Measurements from ENCODE around the gene STAB1. TPM values are rescaled to one million over a fixed set of nuclear protein-coding genes. Genes with fewer than 3 reads are reported as not detected.
A peak's percentile ranks its signal among the peaks of the same experiment; 100 is the strongest.

The STAB1 gene
- total RNA-seq, 1 experiment from 2014 or later, result not detected

DNA sequence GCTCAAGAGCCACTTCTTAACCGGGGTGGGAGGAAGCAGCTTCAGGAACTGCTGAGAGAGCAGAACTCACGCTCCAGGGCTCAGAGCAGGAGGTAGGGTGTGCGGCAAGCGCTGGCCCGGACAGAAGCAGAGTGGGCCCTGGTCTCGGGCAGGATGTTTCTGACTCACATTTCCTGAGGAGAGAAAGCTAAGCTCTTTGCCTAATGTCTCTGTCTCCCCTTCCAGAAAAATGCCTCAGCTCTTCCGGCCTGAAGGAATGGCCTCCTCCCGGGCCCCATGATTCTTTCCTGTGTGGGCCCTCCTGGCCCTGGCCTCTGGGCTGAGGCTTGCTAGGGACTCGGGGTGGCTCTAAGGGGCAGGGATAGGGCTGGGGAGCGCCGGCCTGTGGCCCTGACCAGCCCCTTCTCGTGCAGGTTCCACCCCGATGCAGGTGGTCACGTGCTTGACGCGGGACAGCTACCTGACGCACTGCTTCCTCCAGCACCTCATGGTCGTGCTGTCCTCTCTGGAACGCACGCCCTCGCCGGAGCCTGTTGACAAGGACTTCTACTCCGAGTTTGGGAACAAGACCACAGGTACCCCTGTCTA, 4.1 kb upstream of the STAB1 start:
- H3K36me3 ChIP-seq, result no peaks in the 10 kb centered on the region; the same call in none of the 2 replicates
- no peak overlapping the region for H3K4me3 ChIP-seq
- H3K27me3 ChIP-seq, result no peaks in the 10 kb centered on the region
- no peak for DNase-seq
- no peaks in the 10 kb centered on the region for H3K9me3 ChIP-seq

DNA sequence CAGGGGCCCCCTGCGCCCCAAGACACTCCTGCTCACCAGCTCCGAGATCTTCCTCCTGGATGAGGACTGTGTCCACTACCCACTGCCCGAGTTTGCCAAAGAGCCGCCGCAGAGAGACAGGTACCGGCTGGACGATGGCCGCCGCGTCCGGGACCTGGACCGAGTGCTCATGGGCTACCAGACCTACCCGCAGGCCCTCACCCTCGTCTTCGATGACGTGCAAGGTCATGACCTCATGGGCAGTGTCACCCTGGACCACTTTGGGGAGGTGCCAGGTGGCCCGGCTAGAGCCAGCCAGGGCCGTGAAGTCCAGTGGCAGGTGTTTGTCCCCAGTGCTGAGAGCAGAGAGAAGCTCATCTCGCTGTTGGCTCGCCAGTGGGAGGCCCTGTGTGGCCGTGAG, 3.1 kb upstream of the STAB1 start:
- no peaks in the 10 kb centered on the region; the same call in none of the 2 replicates for H3K36me3 ChIP-seq
- H3K27me3 ChIP-seq, result no peaks in the 10 kb centered on the region
- no peak overlapping the region for H3K4me3 ChIP-seq
- no peak for DNase-seq
- no peaks in the 10 kb centered on the region for H3K9me3 ChIP-seq

DNA sequence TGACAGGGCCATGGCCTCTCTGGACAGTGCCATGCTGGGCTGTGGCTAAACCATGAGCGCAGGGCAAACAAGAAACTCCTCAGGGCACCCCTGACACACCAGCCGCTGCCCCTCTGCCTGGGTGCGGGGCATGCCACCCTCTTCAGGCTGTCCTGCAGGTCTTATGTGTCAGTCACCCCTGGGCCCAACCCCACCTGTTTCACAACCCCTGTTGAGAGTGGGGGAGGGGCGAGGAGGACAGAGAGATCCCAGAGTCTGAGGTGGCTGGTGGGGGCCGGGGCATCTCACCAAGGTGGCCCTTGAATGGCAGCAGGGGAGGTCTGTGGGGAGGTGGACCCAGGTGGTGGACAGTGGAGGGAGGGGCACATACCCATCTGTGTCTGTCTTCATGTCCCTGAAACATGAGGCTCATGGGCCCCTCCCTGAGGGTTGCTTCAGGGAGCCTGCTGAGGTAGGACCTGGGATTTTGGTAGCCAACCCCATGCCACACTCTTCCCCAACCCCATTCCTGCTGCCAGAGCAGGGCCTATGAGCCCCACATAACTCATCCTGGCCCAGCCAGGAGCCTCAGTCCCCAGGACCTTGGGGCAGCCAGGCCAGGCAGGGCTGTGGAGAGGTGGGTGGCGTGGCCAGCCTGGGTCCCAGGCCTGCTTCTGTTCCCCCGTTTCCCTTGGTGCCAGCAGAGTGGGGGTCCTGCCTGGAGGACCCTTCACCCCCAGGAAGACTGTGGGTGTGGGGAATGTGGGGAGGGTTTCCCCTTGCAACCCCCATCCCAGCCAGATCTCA, 1.7 kb upstream of the STAB1 start:
- H3K4me3 ChIP-seq, result no peak overlapping the region
- no peak for DNase-seq
- no peaks in the 10 kb centered on the region for H3K9me3 ChIP-seq
- H3K27me3 ChIP-seq, result no peaks in the 10 kb centered on the region
- H3K36me3 ChIP-seq, result no peaks in the 10 kb centered on the region; the same call in 1 of the 2 replicates

DNA sequence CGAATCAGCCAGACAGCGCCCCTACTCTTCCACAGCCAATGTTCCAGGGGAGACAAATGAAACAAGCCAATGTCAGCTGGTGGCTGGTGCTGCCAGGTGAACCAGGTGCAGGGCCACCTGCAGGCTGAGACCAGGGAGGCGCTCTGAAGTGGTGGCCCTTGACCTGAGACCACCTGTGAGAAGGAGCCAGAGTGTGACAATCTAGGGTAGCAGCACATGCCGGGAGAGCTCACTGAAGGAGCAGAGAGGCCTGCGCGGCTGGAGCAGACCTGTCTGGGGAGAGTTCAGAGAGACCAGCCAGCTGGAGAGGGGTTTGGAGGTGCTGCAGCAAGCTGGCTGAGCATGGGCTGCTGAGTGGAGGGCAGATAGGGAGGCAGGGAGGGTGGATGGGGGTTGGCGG, 693 bp upstream of the STAB1 start:
- H3K36me3 ChIP-seq, result no peaks in the 10 kb centered on the region; the same call in 1 of the 2 replicates
- no peak for DNase-seq
- H3K9me3 ChIP-seq, result no peaks in the 10 kb centered on the region
- no peak overlapping the region for H3K4me3 ChIP-seq
- H3K27me3 ChIP-seq, result no peaks in the 10 kb centered on the region

DNA sequence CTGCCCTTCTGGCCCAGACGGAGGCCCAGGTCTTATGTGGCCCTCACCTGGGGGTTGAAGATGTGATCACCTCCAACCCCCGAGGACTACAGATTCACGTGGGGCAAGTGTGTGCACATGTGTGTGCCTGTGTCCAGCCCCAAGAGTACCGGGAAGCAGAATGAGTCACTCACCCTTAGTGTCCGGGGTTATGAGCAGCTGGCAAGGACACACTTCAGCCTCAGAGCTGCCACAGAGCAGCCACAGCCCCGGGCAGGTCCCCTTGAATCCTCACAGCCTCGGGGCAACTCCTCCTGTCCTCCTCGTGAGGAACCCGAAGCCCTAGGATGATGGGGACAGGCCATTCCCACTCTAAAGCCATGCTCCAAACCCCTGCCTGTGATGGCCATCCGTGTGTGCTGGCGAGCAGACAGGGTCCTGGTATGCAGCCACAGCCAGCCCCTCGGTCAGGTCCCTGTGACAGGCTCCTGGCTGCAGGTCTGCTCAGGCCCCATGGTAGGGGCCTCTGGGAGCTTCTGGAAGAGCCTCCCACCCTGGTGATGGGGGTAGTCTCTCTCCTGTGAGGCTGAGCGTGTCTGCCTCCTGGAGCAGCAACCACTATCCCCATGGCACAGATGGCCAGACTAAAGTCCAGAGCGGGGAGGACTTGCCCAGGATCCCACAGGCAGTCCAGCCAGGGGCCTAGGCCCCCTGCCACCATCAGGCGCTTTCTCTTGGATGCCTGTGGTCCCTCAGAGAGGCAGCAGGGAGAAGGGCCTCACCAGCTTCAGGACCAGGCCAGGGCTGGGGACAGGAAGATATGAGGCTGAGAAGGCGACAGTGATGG, 852 bp downstream of the STAB1 start:
- Histone ChIP-seq H3K4me3 (no peak overlapping the region), H3K36me3 (no peaks in the 10 kb centered on the region; the same call in 1 of the 2 replicates), H3K27me3 (no peaks in the 10 kb centered on the region), H3K9me3 (no peaks in the 10 kb centered on the region)
- DNase-seq, result peak; percentile 58

DNA sequence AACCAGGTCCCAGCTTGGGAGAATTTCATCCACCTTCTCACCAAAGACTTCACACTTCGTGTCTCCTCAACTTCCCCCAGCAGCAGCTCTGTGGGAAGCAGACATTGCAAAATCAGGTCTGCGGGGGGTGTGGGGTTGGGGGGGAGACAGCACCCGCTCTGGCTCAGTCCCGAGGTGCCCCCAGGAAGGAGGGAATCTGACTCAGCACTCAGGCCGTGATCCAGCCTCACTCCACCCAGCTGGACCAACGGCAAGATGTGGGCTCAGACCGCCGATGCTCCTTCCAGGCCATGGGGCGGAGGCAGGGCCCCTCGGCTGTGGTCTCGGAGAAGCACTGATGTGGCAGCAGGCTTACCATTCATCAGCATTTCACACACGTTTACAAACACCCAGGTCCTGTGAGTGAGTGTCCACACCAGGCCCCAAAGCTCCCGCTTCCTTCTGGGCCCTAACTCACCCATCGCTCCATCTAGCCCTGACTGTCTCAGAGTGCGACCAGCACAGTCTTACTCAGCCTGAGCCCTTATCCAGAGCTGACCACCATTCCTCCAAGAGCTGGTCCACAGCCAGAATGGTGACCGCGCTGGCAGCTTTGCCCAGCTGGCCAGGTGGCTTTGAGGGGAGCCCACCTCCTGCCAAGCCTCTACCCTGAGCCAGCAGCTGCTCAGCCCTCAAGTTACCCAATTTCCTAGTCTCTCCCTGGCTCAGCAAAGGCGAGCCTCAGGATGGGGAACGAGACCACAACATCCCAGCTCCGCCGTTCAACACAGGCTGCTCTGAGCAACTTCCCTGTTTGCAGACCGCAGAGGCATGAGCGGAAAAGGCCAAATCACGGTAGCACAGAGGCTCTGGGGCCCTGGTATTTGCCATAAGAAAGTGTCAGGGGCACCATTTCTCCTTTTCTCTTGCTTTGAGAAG, 3.3 kb downstream of the STAB1 start:
- Histone ChIP-seq H3K9me3 (no peaks in the 10 kb centered on the region), H3K4me3 (no peak overlapping the region), H3K27me3 (no peaks in the 10 kb centered on the region), H3K36me3 (no peaks in the 10 kb centered on the region)
- DNase-seq, result peak; percentile 68

DNA sequence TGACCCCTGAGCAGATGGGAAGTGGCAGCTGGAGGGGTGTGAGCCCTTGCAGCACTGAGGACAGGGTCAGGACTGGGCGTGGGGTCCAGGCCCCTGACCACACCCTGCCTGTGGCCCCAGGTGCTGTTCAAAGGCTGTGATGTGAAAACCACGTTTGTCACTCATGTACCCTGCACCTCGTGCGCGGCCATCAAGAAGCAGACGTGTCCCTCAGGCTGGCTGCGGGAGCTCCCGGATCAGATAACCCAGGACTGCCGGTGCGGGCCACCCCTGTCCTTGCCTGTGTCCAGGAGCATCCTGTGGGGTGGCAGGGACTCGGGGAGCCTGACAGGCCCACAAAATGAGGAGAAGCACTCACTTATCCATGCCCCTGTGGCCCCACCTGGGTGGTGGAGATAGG, 5.9 kb downstream of the STAB1 start:
- Histone ChIP-seq H3K27me3 (no peaks in the 10 kb centered on the region), H3K4me3 (no peak overlapping the region), H3K9me3 (no peaks in the 10 kb centered on the region), H3K36me3 (no peaks in the 10 kb centered on the region)
- DNase-seq, result no peak

DNA sequence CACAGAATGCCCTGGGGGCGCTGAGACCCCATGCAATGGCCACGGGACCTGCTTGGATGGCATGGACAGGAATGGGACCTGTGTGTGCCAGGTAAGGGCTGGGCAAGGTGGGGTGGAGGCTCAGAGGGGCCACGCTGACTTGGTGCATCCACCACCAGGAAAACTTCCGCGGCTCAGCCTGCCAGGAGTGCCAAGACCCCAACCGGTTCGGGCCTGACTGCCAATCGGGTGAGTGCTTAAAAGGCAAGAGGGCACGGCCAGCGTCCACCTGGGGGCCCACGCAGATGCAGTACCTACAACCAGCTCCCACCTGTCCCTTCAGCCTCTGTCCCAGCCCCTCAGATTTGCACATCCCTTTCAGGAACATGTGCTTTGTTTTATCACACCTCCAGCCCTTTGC, 6.9 kb downstream of the STAB1 start:
- Histone ChIP-seq H3K4me3 (no peak overlapping the region), H3K36me3 (no peaks in the 10 kb centered on the region), H3K27me3 (no peaks in the 10 kb centered on the region), H3K9me3 (no peaks in the 10 kb centered on the region)
- DNase-seq, result no peak

DNA sequence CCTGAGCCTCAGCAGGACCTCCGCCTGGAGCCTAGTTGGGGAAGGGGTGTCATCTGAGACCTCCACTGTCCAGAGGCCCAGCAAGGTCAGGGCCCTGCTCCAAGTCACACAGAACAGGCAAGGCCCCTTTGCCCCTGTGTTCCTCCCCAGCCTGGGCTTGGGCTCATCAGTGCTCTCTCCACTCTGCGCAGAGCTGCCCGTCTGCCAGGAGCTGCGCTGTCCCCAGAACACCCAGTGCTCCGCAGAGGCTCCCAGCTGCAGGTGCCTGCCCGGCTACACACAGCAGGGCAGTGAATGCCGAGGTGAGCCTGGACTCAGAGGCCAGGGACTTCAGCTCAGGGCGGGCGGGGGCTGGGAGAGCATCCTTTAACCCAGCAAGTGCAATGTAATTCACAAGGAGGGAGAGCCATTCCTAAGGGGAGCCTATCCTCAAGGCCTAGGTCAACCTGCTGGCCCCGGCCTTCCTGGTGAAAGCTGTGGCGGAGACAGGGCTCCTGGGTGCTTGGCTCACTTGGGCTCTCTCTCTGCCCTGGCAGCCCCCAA, 7.7 kb downstream of the STAB1 start:
- H3K4me3 ChIP-seq, result no peak overlapping the region
- no peaks in the 10 kb centered on the region for H3K9me3 ChIP-seq
- no peaks in the 10 kb centered on the region for H3K27me3 ChIP-seq
- no peaks in the 10 kb centered on the region for H3K36me3 ChIP-seq
- DNase-seq, result no peak

DNA sequence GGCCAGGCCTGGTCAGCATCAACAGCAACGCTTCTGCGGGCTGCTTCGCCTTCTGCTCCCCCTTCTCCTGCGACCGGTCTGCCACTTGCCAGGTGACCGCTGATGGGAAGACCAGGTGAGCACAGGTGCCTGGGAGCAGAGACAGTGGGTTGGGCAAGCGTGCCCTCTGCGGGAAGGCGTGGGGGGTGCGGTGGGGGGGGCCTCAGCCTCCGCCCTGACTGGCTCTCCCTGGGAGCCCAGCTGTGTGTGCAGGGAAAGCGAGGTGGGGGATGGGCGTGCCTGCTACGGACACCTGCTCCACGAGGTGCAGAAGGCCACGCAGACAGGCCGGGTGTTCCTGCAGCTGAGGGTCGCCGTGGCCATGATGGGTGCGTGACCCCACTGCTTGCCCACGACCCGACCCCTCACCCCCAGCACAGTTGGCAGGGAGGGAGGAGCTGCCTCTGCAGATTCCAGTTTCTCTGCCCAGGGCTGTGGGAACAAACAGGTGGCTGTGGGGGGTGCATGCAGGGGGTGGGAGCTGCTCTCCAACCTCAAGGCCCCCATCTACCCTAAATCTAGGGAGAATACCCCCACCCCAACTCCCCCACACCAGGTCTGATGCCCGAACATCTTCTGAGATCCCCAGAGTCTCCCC, 8.8 kb downstream of the STAB1 start:
- Histone ChIP-seq H3K36me3 (no peaks in the 10 kb centered on the region), H3K4me3 (no peak overlapping the region), H3K27me3 (no peaks in the 10 kb centered on the region), H3K9me3 (no peaks in the 10 kb centered on the region)
- DNase-seq, result no peak

DNA sequence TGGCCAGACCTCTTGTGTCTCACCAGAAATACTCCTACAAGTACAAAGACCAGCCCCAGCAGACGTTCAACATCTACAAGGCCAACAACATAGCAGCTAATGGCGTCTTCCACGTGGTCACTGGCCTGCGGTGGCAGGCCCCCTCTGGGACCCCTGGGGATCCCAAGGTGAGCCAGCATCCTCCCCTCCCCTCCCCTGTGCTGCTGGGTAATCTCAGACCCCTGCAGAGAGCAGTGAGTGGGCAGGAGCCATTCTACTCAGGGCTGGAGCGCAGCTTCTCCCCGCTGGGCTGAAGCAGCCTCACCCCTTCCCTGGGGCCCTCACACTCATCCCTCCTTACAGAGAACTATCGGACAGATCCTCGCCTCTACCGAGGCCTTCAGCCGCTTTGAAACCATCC, 9.8 kb downstream of the STAB1 start:
- DNase-seq, result no peak
- Histone ChIP-seq H3K27me3 (no peaks in the 10 kb centered on the region), H3K36me3 (no peaks in the 10 kb centered on the region), H3K9me3 (no peaks in the 10 kb centered on the region), H3K4me3 (no peak overlapping the region)

DNA sequence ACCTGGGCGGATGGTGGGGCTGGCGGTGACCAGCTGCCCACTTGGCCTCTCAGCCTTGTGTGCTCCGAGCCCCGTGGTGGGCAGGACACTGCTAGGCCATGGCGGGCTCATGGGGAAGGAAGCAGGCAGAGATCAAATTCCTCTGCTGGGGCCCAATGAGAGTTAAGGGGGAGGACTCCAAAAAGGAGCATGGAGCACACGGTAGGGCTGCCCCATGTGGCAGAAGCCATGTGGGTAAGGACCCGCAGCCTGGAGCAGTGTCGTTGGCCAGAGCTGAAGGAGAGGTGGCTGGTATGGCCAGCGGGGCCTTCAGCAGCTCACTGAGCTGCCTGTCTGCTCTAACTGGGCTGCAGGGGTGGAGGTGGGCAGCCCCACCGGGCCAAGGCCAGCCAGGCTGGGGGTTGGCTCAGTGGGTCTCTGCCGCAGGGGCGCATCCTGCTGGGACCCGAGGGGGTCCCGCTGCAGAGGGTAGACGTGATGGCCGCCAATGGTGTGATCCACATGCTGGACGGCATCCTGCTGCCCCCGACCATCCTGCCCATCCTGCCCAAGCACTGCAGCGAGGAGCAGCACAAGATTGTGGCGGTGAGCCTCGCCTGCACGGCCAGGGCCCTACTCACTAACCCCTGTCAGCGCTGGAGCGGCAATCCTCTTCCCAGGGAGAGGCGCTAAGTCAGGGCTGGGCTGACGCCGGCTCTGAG, 11.3 kb downstream of the STAB1 start:
- no peaks in the 10 kb centered on the region for H3K36me3 ChIP-seq
- H3K9me3 ChIP-seq, result no peaks in the 10 kb centered on the region
- H3K4me3 ChIP-seq, result no peak overlapping the region
- no peak for DNase-seq
- H3K27me3 ChIP-seq, result no peaks in the 10 kb centered on the region

DNA sequence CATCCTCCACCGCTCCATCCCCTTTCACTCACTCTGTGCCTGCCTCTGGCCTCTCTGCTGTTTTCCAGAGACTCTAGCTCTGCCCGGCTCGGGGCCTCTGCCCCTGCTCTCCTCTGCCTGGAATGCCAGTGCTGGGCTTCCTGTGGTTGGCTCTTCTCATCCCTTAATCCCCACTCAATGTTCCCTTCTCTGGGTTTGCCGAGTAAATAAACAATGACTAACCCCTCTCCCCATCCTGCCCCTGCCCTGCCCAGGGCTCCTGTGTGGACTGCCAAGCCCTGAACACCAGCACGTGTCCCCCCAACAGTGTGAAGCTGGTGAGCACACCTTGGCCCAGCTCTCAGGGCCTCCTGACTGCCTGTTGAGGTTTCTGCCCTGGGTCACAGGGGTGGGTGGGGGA, 12.2 kb downstream of the STAB1 start:
- peak; percentile 83 for DNase-seq
- Histone ChIP-seq H3K9me3 (no peaks in the 10 kb centered on the region), H3K4me3 (no peak overlapping the region), H3K36me3 (no peaks in the 10 kb centered on the region), H3K27me3 (no peaks in the 10 kb centered on the region)

DNA sequence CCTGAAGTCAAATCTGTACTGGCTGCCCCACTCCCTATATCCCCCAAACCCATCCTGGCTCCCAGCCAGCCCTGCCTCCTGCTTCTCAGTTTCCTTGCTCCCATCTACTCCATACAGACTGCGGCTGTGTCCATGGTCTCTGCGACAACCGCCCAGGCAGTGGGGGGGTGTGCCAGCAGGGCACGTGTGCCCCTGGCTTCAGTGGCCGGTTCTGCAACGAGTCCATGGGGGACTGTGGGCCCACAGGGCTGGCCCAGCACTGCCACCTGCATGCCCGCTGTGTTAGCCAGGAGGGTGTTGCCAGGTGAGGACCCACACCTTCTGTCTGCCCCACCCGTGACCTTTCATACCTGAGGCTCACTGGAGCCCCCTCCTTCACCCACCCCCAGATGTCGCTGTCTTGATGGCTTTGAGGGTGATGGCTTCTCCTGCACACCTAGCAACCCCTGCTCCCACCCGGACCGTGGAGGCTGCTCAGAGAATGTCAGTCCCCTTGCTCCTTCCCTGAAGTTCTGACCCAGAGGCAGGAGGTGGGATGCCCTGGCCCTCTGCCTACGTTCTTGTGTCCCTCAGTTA, 14.7 kb downstream of the STAB1 start:
- Histone ChIP-seq H3K4me3 (no peak overlapping the region), H3K9me3 (no peaks in the 10 kb centered on the region), H3K27me3 (no peaks in the 10 kb centered on the region), H3K36me3 (no peaks in the 10 kb centered on the region)
- DNase-seq, result no peak

DNA sequence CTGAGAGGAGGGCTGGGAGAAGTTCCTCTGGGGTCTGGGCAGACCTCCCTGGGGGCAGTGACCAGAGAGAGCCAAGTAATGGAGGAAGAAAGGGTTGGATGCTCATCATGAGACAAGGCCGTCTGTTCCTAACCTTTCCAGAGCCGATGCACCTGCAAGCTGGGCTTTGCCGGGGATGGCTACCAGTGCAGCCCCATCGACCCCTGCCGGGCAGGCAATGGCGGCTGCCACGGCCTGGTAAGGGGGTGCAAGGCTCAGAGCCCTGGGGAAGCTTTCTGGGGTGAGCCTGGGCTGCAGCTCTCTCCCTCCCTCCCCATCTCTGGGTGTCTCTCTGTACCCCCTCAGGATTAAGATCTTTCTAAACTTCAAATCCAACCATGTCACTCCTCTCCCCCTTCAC, 16.4 kb downstream of the STAB1 start:
- Histone ChIP-seq H3K9me3 (no peaks in the 10 kb centered on the region), H3K36me3 (no peaks in the 10 kb centered on the region), H3K4me3 (no peak overlapping the region), H3K27me3 (no peaks in the 10 kb centered on the region)
- DNase-seq, result no peak
